ENCODE measurements around the gene NUDT7. TPM values are rescaled to one million over a fixed set of nuclear protein-coding genes. Genes with fewer than 3 reads are reported as not detected.

Gene NUDT7
- total RNA-seq, 1 donor from 2014 or later, result 11.6 TPM

DNA sequence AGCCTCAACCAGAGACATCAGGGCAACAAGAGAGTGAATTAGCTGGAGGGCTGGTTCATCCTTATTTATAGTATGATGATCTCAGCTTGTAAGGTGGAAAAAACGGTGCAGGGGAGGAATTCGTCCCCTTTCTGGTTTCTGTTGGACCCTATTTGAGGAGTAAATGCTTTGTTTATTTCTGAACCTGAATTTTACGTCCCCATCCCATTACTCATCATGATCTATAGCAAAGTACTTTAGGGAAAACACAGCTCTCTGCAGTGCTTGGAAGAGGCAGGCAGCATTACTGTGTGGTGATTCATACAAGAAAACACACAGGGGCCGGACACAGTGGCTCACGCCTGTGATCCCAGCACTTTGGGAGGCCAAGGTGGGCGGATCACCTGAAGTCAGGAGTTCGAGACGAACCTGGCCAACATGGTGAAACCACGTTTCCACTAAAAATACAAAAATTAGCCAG, 58.1 kb downstream of the NUDT7 start:
- no peak for DNase-seq (ENCODE audit: low spot score)

DNA sequence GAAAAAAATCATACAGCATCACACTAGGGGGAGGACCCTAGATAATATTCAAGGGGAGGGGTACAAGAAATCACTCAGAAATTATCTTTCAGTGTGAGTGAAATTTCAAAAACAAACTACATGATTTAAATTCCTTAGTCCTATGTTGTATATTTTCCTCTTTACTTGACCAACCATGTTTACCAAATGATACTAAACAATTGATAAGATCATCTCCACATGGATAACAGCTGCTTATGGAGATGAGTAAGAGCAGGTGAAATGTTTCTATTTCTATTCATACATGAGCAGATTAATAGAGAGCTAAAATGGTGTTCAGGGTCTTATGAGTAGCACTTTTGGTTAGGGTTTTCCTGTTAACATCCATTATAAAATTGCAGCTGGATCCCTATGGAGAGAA, 58.8 kb downstream of the NUDT7 start:
- DNase-seq (ENCODE audit: low spot score), result no peak

DNA sequence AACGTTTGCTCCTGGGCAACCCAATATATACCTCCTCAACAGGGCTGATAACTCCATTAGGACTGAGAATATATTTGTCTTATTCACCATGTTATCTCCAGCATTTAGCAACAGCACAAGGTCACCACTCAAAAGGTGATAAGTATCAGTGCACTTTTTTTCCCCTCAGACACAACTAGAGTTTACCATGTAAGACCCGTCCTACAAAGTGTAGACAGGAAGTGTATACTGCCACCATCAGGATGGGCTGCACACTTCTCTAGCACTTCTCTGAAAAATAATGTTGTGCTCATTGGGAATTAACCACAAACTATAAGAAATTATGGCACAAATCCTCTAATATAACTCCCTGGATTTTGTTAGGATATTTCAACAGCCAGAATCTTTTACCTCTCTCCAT, 60.4 kb downstream of the NUDT7 start:
- no peak for DNase-seq (ENCODE audit: low spot score)

- no peak for DNase-seq (ENCODE audit: low spot score)
These were observed 62.4 kb downstream of the NUDT7 start for GRCh38 chr16:77784441-77785372.

GRCh38 chr16:77785373-77785764, 63.1 kb downstream of the NUDT7 start:
- no peak for DNase-seq (ENCODE audit: low spot score)

- no peak for DNase-seq (ENCODE audit: low spot score)
These were observed 64.0 kb downstream of the NUDT7 start for GRCh38 chr16:77786186-77786847.

DNA sequence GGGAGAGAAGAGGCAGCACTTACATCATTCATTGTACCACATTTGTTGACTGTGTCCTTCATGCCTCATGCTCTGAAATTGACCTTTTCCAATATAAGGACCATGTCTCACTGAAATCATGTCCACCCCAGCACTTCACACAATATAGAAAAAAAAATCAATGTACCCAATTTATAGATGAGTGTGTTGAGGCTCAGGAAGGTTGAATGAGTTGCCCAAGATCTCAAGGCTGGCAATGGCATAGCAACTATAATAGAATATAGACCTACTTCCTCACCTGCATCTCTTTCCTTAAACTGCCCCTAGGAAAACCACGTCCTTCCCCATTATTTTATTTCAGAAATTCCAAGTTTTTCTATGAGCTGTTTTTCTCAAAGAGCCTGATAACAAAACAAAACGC, 65.1 kb downstream of the NUDT7 start:
- DNase-seq (ENCODE audit: low spot score), result no peak

DNA sequence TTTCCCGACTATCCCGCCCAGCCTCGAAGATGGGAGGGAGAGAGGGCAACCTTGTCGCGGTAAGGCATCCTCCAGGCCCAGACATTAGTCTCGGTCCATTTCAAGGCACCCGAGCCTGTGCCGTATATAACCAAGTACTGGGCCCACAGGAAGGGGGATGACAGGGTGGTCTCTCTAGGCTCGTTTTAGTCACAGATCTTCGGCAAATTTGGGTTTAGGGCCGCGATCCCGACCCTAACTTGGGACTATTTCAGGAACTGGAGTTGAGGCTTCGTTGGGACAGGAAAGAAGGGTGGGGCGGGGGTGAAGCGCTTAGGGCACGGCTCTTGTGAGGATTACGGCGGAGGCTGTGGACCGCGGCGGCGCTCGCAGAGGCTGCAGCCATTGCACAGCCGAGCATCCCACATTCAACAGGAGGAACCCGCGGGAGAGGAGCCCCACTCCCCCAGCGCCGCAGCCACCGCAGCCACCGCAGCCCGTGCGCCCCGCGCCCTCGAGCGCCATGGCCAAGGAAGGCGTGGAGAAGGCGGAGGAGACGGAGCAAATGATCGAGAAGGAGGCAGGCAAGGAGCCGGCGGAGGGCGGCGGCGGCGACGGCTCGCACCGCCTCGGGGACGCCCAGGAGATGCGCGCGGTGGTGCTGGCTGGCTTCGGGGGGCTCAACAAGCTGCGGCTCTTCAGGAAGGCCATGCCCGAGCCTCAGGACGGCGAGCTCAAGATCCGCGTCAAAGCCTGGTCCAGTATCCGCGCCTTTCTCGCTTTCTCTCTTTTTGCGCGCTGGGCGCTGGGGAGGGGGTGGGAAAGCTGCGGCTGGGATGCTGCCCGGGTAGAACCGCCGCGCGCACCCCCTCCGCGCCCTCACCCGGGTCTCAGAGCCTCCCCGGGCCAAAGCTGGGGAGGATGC, 66.1 kb downstream of the NUDT7 start, which contains the start of gene VAT1L:
Gene VAT1L (plus strand): TSS at position 384 of the 904 bp plus-strand sequence. CDS start 119 bp downstream, at position 503.
- peak; percentile 33 for DNase-seq (ENCODE audit: low spot score)

GRCh38 chr16:77789085-77790008, 67.0 kb downstream of the NUDT7 start:
- no peak for DNase-seq (ENCODE audit: low spot score)

- no peak for DNase-seq (ENCODE audit: low spot score)
These were observed 67.7 kb downstream of the NUDT7 start for GRCh38 chr16:77790009-77790372.

DNA sequence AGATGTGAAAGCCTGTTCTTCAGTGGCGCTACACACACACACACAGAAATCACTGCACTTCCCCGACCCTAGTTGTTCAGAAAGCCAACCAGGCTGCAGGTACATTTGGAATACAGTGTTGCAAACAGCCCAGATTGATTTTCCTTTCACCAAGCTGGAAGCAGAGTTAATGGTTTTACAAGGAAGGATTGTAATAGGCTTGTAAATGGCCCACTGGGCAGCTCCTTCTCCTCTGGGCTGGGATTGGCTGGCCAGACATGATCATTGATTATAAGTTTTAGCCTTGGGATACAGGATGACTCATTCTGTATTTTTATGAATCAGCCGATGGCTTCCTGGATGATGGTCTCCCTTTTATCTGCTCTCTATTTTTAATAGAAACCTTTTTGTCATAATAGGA, 68.6 kb downstream of the NUDT7 start:
- DNase-seq (ENCODE audit: low spot score), result peak; percentile 65

Other genes with a start within 250 kb of the NUDT7 start
- gene VAT1L, start 66.0 kb downstream of the NUDT7 start, total RNA-seq, result 12.2 TPM

Measured in mucosa of gallbladder (tissue), 1 donor.